OCI-LY1 (cell line): ENCODE data around the gene EMD.
A peak's percentile ranks its signal among the peaks of the same experiment; 100 is the strongest.

ENCODE experiments used
- H2AFZ ChIP-seq: fragments of 200-600 bp; sonication (generic), shearing (Covaris generic); 2 replicates; pipeline ENCODE4 v1.6.0; 2014; ENCODE audit warnings: antibody characterized with exemption, mild to moderate bottlenecking, low read length
- H3F3A ChIP-seq: fragments of 200-600 bp; sonication (generic), shearing (Covaris generic); 2 replicates; pipeline ENCODE4 v1.6.0; 2014; ENCODE audit warnings: mild to moderate bottlenecking, antibody characterized with exemption, low read length, moderate library complexity; ENCODE audit not compliant: insufficient read depth
- H3K27ac ChIP-seq: fragments of 200-600 bp; sonication (generic); 2 replicates; pipeline ENCODE4 v1.5.1; 2014; ENCODE audit warnings: low read length, mixed run types, mild to moderate bottlenecking, low read depth; ENCODE audit not compliant: poor library complexity, severe bottlenecking
- H3K27me3 ChIP-seq: fragments of 200-600 bp; sonication (generic); 2 replicates; pipeline ENCODE4 v1.6.0; 2014; ENCODE audit warnings: antibody characterized with exemption, mild to moderate bottlenecking, low read length, moderate library complexity; ENCODE audit not compliant: insufficient read depth
- H3K36me3 ChIP-seq: fragments of 200-600 bp; sonication (generic); 2 replicates; pipeline ENCODE4 v1.6.1; 2014; ENCODE audit warnings: mild to moderate bottlenecking, antibody characterized with exemption, low read length, moderate library complexity, mixed read lengths; ENCODE audit not compliant: insufficient read depth
- H3K4me1 ChIP-seq: fragments of 200-600 bp; sonication (generic); 2 replicates; pipeline ENCODE4 v1.5.1; 2014; ENCODE audit warnings: mild to moderate bottlenecking, low read length, moderate library complexity; ENCODE audit not compliant: insufficient read depth, severe bottlenecking
- H3K4me2 ChIP-seq: fragments of 200-600 bp; sonication (generic), shearing (Covaris generic); 2 replicates; pipeline ENCODE4 v1.6.1; 2014; ENCODE audit warnings: low read length
- H3K4me3 ChIP-seq: fragments of 200-600 bp; sonication (generic); 2 replicates; pipeline ENCODE4 v1.5.1; 2014; ENCODE audit warnings: low read length, low read depth, mild to moderate bottlenecking, mixed read lengths; ENCODE audit not compliant: poor library complexity, severe bottlenecking
- H3K79me2 ChIP-seq: fragments of 200-600 bp; shearing (Covaris generic); 2 replicates; pipeline ENCODE4 v1.6.1; 2016; ENCODE audit warnings: mixed run types, low read length, mixed read lengths; ENCODE audit not compliant: insufficient read depth
- H3K9ac ChIP-seq: fragments of 200-600 bp; sonication (generic), shearing (Covaris generic); 2 replicates; pipeline ENCODE4 v1.6.1; 2014; ENCODE audit warnings: mild to moderate bottlenecking, low read length, mixed read lengths
- H3K9me2 ChIP-seq: fragments of 200-600 bp; sonication (generic), shearing (Covaris generic); 2 replicates; pipeline ENCODE4 v1.6.1; 2014; ENCODE audit warnings: low read depth, mild to moderate bottlenecking, low read length, mixed read lengths
- H3K9me3 ChIP-seq: fragments of 200-600 bp; shearing (Covaris generic); 2 replicates; pipeline ENCODE4 v1.6.1; 2014; ENCODE audit warnings: low read length, mixed read lengths
- H4K20me1 ChIP-seq: fragments of 200-600 bp; sonication (generic), shearing (Covaris generic); 2 replicates; pipeline ENCODE4 v1.6.0; 2016; ENCODE audit warnings: mild to moderate bottlenecking, low read length; ENCODE audit not compliant: insufficient read depth
- CTCF ChIP-seq: fragments of 200-600 bp; sonication (generic), shearing (Covaris generic); IDR thresholded peaks from 2 replicates; pipeline ENCODE4 v1.5.1; 2017; ENCODE audit warnings: mild to moderate bottlenecking, antibody characterized with exemption, low read length, moderate library complexity, mixed read lengths
- EZH2 ChIP-seq: fragments of 200-600 bp; sonication (generic), shearing (Covaris generic); IDR thresholded peaks from 2 replicates; pipeline ENCODE4 v1.8.0; 2017; ENCODE audit warnings: borderline replicate concordance, mixed run types, mild to moderate bottlenecking, antibody characterized with exemption, low read length, moderate library complexity, mixed read lengths

The EMD gene

GRCh38 chrX:154402622-154403127 lies 23.6 kb downstream of the EMD start:
- Histone ChIP-seq H3K4me1 (peaks cover 14% of the 10 kb centered on the region), H3K27me3 (no peaks in the 10 kb centered on the region), H2AFZ (no peak overlapping the region), H3K4me3 (no peak overlapping the region), H4K20me1 (no peaks in the 10 kb centered on the region), H3F3A (peaks cover 10% of the 10 kb centered on the region), H3K36me3 (peaks cover 34% of the 10 kb centered on the region), H3K9me3 (no peaks in the 10 kb centered on the region), H3K9me2 (no peaks in the 10 kb centered on the region), H3K9ac (no peak overlapping the region), H3K27ac (peak overlapping the region; percentile 51), H3K79me2 (peaks cover 3% of the 10 kb centered on the region; the same call in 1 of the 2 replicates), H3K4me2 (no peak overlapping the region)
- TF ChIP-seq CTCF (no peak), EZH2 (no peak)

- no peak overlapping the region for H2AFZ ChIP-seq
- peaks cover 34% of the 10 kb centered on the region for H3K36me3 ChIP-seq
- no peaks in the 10 kb centered on the region for H3K9me3 ChIP-seq
- H3K9ac ChIP-seq: no peak overlapping the region
- H3K27ac ChIP-seq: no peak overlapping the region
- H3K4me2 ChIP-seq: no peak overlapping the region
- peaks cover 16% of the 10 kb centered on the region for H3K4me1 ChIP-seq
- TF ChIP-seq EZH2 (no peak), CTCF (no peak)
- peaks cover 3% of the 10 kb centered on the region; the same call in 1 of the 2 replicates for H3K79me2 ChIP-seq
- H3K4me3 ChIP-seq: no peak overlapping the region
- H3K27me3 ChIP-seq: no peaks in the 10 kb centered on the region
- peaks cover 10% of the 10 kb centered on the region for H3F3A ChIP-seq
- H4K20me1 ChIP-seq: no peaks in the 10 kb centered on the region
- no peaks in the 10 kb centered on the region for H3K9me2 ChIP-seq
Measured at GRCh38 chrX:154403192-154403591, 24.1 kb downstream of the EMD start.

GRCh38 chrX:154403858-154404257 lies 24.8 kb downstream of the EMD start:
- Histone ChIP-seq H3K4me2 (no peak overlapping the region), H3K36me3 (peaks cover 27% of the 10 kb centered on the region)

More at GRCh38 chrX:154403858-154404257, 24.8 kb downstream of the EMD start:
- no peak overlapping the region for H2AFZ ChIP-seq
- no peak overlapping the region for H3K27ac ChIP-seq
- H4K20me1 ChIP-seq: no peaks in the 10 kb centered on the region
- no peaks in the 10 kb centered on the region for H3K9me2 ChIP-seq
- H3K9ac ChIP-seq: no peak overlapping the region
- no peaks in the 10 kb centered on the region for H3K27me3 ChIP-seq
- TF ChIP-seq EZH2 (no peak), CTCF (no peak)
- peaks cover 2% of the 10 kb centered on the region; the same call in 1 of the 2 replicates for H3K79me2 ChIP-seq
- H3K4me3 ChIP-seq: no peak overlapping the region
- peaks cover 10% of the 10 kb centered on the region for H3F3A ChIP-seq
- peaks cover 23% of the 10 kb centered on the region for H3K4me1 ChIP-seq
- no peaks in the 10 kb centered on the region for H3K9me3 ChIP-seq
